22Rv1 (cell line): Measurements from ENCODE around the gene DDX39A.

Experiments
- ZFX ChIP-seq: fragments of 450-650 bp; IDR thresholded peaks from 2 replicates; pipeline ENCODE4 v1.6.1; 2017; ENCODE audit warnings: antibody characterized with exemption, borderline replicate concordance
- TF ChIP-seq, protein P1 (sequence below): fragments of 450-650 bp; IDR thresholded peaks from 2 replicates; pipeline ENCODE4 v1.5.1; 2017; ENCODE audit warnings: mild to moderate bottlenecking

DNA sequence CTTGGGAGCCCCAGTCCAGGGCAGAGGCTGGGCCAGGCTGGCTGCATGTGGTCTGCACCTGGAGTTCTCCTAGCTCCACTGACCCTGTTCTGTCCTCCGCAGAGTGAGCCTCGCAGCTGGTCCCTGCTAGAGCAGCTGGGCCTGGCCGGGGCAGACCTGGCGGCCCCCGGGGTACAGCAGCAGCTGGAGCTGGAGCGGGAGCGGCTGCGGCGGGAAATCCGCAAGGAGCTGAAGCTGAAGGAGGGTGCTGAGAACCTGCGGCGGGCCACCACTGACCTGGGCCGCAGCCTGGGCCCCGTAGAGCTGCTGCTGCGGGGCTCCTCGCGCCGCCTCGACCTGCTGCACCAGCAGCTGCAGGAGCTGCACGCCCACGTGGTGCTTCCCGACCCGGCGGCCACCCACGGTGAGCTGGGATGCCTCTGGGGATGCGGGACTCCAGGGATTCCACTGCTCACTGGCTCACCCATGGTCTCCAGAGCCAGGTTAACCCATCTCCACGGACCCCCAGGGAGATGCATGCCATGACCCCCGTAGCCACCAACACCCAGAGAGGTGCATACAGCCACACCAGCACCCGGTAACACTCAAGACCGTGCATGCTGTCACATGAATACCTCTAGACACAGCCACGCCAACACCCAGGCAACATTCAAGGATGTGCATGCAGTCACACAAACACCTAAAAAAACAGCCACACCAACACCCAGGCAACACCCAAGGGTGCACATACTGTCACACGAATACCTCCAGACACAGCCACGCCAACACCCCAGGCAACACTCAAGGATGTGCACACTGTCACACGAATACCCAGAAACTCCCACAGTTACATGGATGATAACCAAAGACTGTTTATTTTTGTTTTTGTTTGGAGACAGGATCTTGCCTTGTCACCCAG is 22.1 kb upstream of the DDX39A start:
- TF ChIP-seq, protein P1, sequence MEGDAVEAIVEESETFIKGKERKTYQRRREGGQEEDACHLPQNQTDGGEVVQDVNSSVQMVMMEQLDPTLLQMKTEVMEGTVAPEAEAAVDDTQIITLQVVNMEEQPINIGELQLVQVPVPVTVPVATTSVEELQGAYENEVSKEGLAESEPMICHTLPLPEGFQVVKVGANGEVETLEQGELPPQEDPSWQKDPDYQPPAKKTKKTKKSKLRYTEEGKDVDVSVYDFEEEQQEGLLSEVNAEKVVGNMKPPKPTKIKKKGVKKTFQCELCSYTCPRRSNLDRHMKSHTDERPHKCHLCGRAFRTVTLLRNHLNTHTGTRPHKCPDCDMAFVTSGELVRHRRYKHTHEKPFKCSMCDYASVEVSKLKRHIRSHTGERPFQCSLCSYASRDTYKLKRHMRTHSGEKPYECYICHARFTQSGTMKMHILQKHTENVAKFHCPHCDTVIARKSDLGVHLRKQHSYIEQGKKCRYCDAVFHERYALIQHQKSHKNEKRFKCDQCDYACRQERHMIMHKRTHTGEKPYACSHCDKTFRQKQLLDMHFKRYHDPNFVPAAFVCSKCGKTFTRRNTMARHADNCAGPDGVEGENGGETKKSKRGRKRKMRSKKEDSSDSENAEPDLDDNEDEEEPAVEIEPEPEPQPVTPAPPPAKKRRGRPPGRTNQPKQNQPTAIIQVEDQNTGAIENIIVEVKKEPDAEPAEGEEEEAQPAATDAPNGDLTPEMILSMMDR = no peak
- no peak for TF ChIP-seq ZFX
